GM19438 (cell line): ENCODE results near the gene POPDC3.
"Not testable (repeated sequence)": the region's sequence is repeated elsewhere in the genome, so short reads cannot be mapped to it uniquely, and the experiment has no call there.

Experiments
- ATAC-seq: cut with Tn5 transposase; IDR thresholded peaks from one replicate; pipeline ENCODE4 v1.9.1; 2021; ENCODE audit warnings: low read depth; ENCODE audit not compliant: unreplicated experiment

POPDC3 gene, protein sequence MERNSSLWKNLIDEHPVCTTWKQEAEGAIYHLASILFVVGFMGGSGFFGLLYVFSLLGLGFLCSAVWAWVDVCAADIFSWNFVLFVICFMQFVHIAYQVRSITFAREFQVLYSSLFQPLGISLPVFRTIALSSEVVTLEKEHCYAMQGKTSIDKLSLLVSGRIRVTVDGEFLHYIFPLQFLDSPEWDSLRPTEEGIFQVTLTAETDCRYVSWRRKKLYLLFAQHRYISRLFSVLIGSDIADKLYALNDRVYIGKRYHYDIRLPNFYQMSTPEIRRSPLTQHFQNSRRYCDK

DNA sequence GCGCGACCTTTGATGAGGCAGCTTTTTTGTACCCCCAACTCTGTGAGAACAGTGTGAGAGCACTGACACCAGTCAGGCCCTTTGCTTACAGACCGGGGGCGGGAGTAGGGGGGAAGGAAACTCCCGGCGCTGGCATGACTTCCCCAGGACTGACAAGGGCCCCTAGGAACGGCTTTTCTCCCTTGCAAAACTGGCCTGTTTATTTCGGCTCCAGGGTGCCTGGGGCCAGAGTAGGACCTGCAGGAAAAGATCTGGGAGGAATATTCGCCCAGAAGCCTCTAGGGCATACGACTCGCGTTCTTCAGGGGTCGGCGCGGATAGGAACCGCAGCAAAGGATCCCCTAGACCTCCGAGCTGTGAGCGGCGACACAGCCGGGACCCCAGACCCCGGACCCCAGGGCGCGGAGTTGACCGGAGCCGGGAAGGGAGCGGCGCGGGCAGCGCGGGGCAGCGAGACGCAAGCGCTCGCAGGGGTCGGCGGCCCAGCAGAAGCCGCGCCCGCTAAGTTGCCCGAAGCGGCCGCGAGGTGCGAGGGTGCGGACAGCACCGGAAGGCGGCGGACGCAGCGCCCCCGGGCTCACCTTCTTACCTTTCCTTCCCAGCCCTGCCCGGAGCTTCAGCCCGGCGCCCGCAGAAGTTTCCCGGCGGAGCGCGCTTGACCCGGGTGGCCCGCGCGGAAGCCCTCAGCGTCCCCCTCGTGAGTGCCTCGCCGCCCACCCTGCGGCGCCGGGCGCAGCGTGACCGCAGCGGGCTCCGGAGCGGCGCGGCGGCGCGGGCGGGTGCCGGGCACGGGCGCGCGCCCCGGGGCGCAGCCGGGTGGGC lies at the start of gene POPDC3:
Gene POPDC3 (minus strand): TSS at position 771 of the 822 bp plus-strand sequence. CDS start 18,105 bp downstream, outside the sequence.
- ATAC-seq, result no peak

- ATAC-seq, result no peak
Observed at GRCh38 chr6:105227295-105227767, 47.5 kb upstream of the POPDC3 start.

DNA sequence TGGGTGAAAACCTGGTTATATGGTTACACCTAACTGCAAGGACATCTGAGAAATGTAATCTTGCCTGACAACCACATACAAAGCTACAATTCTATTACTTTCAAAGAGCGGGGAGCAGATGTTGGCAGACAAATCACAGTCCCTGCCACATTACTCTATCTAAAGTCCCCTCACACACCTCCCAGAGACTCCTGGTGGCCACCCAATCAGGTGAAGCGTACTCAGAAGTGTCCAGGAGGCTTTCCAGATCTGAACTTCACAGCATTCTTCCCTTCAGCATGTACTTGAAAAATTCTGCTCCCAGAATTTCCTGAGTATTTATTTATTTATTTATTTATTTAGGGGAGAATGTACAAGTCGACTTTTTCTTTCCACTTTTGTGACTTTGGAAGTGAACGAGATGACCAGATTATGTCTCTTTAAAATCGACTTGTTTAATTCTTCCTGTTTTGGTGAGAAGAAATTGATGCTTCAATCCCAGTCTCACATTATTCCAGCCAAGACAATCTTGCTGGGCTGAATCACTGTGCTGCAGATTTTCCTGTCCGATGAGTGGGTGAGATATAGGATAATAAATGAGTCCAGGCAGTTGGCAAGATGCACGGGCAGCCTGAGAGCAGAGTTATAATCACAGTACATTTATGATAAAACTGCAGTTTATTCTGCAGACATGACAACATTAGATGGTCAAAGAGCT lies 46.9 kb upstream of the POPDC3 start:
- ATAC-seq, result no peak

DNA sequence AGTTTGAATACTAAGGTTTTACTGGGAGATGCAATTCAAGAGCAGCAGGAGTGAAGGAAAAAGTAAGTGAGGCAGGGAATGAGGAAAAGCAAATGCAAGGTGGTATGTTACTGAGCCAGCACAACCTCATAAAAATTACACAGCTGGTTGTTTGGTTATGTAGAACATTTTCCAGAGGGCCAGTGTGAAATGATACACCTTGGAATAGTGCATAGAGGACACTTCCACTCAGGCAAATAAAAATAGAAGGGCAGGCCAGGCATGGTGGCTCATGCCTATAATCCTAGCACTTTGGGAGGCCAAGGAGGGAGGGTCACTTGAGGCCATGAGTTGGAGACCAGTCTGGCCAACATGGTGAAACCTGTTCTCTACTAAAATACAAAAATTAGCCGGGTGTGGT lies 43.4 kb upstream of the POPDC3 start:
- no peak for ATAC-seq

DNA sequence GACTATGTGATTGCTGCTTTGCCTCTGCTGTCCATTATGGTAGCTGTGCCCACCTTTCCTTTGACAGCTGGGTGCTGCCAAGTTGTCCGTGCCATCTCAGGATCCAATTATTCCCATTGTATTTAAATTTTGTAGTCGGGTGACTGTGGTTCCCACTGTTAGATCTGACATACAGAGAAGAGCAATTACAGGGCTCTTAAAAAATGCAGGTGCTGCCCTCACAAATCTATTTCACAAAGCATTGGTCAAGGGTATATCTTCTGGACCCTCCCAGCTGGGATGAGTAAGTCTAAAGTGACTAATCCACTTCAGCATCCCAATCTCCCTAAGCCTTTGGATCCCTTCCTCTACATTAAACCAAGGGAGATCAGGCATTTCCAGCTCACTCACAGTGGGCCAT lies 41.4 kb upstream of the POPDC3 start:
- not testable (repeated sequence) for ATAC-seq

GRCh38 chr6:105220186-105220585 lies 40.4 kb upstream of the POPDC3 start:
- no peak for ATAC-seq

DNA sequence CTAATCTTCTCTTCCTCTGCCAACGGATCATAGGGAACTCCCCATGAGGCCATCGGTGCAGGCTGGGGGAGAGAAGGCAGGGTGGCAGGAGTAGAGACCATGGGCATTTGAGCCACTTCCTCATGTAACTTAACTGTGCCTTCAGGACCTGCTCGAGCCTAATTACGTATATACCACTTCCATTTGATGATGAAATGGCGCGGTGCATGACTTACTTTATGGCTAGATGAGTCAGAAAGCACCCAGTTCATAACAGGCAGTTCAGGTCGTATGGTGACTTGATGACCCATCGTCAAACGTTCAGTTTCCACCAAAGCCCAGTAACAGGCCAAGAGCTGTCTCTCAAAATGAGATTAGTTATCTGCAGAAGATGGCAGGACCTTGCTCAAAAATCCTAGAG lies 39.4 kb upstream of the POPDC3 start:
- ATAC-seq, result not testable (repeated sequence)

GRCh38 chr6:105215506-105215905 lies 35.7 kb upstream of the POPDC3 start:
- no peak for ATAC-seq

GRCh38 chr6:105214668-105215067 lies 34.9 kb upstream of the POPDC3 start:
- ATAC-seq, result no peak

DNA sequence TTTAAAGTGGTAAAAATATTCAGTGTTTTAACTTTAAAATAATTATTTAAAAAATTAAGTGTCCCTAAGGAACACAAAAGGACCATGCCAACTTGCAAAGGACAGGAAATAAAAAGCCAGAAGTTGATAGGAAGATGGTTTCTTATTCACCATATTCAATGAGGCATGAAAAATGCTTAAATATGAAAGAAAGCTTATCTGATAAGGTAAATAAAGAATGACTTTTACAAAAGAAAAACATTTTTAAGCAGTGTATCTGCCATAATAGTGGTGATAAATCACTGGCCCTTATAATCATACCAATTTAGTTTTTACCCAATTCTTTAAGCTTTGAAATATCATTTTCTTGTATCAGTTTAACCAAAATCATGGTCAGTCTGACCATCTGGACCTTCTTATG lies 33.5 kb upstream of the POPDC3 start:
- no peak for ATAC-seq

DNA sequence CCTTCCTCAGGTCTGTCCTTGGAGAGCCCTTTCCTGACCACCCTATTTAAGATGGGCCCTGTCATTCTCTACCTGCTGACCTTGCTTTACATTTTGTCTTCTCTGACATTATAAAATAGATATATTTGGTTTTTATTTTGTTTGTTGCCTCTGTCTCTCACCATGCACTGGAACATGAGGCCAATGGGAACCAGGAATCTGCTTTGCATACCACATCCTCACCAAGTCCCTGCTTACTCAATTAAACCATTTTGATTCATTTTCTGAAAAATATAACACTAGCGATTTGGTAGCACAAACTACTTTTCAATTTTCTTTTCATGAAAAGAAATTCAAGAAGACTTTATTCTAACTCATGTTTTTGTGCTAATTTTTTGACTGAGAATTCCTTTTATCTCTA lies 32.8 kb upstream of the POPDC3 start:
- no peak for ATAC-seq

DNA sequence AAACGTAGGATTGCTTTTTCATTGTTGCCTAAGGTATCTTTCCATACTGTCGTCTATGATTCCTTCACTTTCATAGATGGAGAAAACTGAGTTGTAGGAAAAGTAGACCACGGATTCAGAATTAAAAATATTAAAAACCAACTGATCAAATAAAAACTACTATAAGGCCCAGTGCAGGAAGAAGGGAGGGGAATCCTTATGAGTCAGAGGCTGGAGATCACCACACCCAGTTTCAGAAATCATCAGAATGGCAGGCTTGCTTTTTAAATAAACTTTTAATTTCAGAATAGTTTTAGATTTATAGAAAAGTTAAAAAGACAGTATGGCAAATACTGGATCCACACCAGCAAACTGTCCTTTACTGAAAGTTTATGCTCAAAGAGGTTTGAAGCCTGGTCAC lies 32.0 kb upstream of the POPDC3 start:
- ATAC-seq, result no peak

DNA sequence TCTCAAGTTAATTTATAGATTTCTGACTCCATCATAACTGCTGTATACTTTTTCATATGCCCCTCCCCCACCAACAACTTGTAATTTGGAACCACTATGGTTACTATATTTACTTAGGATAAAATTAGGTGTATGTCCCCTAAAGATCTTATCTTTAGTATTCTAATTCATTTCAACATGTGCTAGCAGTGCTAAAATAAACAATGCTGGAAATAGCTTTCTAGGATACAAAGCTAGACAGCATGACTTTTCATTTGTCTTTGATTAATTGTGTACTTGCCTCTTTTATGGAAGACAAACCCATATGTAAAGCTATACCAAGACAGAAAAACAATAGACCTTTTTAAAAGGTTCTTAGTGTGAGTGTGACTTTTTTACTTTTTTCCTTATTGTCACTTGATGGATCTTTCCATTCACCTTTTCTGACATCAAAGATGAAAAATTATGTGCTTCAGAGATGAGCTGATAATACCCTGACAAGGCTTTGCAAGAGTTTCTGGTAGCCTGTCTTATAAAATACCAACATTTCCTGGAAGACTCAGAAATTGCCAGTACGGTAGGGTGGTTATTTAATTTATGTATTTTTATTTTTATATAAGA lies 31.2 kb upstream of the POPDC3 start:
- ATAC-seq, result no peak

GRCh38 chr6:105209950-105210706 lies 30.3 kb upstream of the POPDC3 start:
- no peak for ATAC-seq

DNA sequence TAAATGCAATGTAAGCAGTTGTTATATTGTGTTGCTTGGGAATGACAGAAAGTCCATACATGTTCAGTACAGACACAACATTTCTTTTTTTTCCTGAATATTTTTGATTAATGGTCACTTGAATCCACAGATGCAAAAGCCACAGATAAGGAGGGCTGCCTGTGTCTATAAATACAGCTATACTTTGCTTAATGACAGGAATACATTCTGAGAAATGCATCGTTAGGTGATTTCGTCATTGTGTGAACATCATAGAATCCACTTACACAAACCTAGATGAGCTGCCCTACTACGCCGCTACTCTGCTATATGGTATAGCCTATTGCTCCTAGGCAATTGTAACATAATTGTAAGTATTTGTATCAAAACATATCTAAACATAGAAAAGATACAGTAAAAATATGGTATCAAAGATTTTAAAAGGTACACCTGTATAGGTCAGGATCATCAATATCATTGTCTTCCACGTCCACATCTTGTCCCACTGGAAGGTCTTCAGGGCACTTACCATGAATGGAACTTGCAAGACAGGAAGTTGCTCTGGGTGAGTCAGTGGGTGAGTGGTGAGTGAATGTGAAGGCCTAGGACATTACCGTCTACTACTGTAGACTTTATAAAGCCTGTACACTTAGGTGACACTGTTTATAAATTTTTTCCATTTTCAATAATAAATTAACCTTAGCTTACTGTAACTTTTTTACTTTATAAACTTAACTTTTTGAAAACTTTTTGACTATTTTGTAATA lies 27.9 kb upstream of the POPDC3 start:
- ATAC-seq, result no peak

DNA sequence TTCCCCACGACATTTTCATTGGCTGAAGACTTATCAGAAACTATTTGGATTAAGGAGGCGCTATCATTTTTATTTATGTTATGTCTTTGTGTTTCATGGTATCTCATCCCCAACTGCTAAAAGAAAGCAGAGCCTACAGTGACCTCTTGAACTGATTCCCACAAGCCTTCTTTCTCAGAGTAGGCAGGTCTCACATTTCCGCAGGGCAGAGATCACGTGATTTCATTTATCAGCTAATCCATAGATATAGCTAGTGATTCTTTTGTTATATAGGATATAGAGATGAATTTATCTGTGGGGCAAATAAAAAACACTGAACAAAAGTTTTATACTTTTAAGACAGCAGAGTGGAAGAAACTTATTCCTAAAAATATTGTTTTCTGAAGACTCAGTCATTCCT lies 25.0 kb upstream of the POPDC3 start:
- no peak for ATAC-seq

GRCh38 chr6:105204331-105204730 lies 24.5 kb upstream of the POPDC3 start:
- no peak for ATAC-seq

DNA sequence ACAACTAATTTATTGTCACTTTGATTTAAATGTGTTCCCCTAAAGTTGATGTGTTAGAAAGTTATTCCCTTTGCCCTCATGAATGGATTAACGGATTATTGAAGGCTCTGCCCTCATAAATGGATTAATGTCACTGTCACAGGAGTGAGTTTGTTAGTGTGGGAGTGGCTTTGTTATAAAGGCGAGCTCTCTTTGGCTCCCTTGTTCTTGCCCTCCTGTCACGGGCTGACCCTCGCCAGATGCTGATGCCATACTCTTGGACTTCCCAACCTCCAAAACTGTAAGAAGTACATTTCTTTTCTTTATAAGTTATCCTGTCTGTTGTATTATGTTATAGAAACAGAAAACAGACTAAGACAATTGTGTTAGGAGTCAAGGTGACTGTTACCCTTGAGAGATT lies 22.7 kb upstream of the POPDC3 start:
- ATAC-seq, result no peak

- ATAC-seq, result no peak
Observed at GRCh38 chr6:105200133-105200730, 20.4 kb upstream of the POPDC3 start.
